H1 (cell line): ENCODE measurements around the gene PTPRG. TPM values are rescaled to one million over a fixed set of nuclear protein-coding genes. Genes with fewer than 3 reads are reported as not detected.

Experiments used
- CTCF ChIA-PET: fragments of 300-600 bp; sonication (Branson Sonifier 250); formaldehyde crosslinking; loops from one replicate; lab custom pipeline; 2021; ENCODE audit not compliant: partially characterized antibody; lab: Charles Lee
- POLR2A ChIA-PET: fragments of 300-600 bp; sonication (Branson Sonifier 250); formaldehyde crosslinking; loops from one replicate; lab custom pipeline; 2021; ENCODE audit warnings: inconsistent platforms; ENCODE audit not compliant: partially characterized antibody; lab: Charles Lee
- DNase-seq, 2 experiments: peaks; one replicate each; pipeline versions ENCODE4 v3.0.0 to v3.0.0-alpha.2; 2010 to 2022; ENCODE audit warnings: low spot score in 2 of 2, low read depth in 1 of 2, mixed read lengths in 1 of 2
- FAIRE-seq: peaks from 2 replicates; lab custom pipeline; 2011; peaks lifted over from hg19 to GRCh38; lab: Jason Lieb, UNC
- H2AFZ ChIP-seq: 2 replicates; pipeline ENCODE4 v1.8.1; 2012; ENCODE audit warnings: low read length, inconsistent platforms
- H2AK5ac ChIP-seq: 2 replicates; pipeline ENCODE4 v1.6.1; 2013; ENCODE audit warnings: low read depth, low read length
- H2BK120ac ChIP-seq: replicated peaks from 2 replicates; pipeline ENCODE3; 2013; ENCODE audit warnings: low read depth, low read length, inconsistent platforms
- H2BK12ac ChIP-seq: 2 replicates; pipeline ENCODE4 v1.6.1; 2013; ENCODE audit warnings: low read depth, low read length
- H2BK15ac ChIP-seq: 2 replicates; pipeline ENCODE4 v1.6.1; 2013; ENCODE audit warnings: low read length
- H2BK20ac ChIP-seq: 2 replicates; pipeline ENCODE4 v1.6.1; 2013; ENCODE audit warnings: low read length
- H2BK5ac ChIP-seq: 2 replicates; pipeline ENCODE4 v1.6.1; 2013; ENCODE audit warnings: low read depth, low read length
- H3K14ac ChIP-seq: 2 replicates; pipeline ENCODE4 v1.6.1; 2013; ENCODE audit warnings: inconsistent platforms; ENCODE audit not compliant: insufficient read length
- H3K18ac ChIP-seq: 2 replicates; pipeline ENCODE4 v1.6.1; 2013; ENCODE audit warnings: low read length; ENCODE audit errors: extremely low read depth
- H3K23ac ChIP-seq: 2 replicates; pipeline ENCODE4 v1.6.1; 2013; ENCODE audit warnings: inconsistent platforms; ENCODE audit not compliant: insufficient read length
- H3K23me2 ChIP-seq: 2 replicates; pipeline ENCODE4 v1.6.1; 2013; ENCODE audit warnings: low read depth, low read length
- H3K27ac ChIP-seq: 2 replicates; pipeline ENCODE4 v1.6.1; 2011; ENCODE audit warnings: low read depth, low read length, inconsistent platforms
- H3K27me3 ChIP-seq, 4 experiments: replicated peaks in 1 of 4; 1 replicate in 1 of 4; 2 replicates in 3 of 4; pipeline versions ENCODE4 v1.6.1 to v1.8.1; 2011 to 2013; ENCODE audit warnings: low read length in 3 of 4, mild to moderate bottlenecking in 3 of 4, inconsistent platforms in 2 of 4, mixed read lengths in 2 of 4, moderate library complexity in 1 of 4; ENCODE audit not compliant: control insufficient read depth in 3 of 4, insufficient read depth in 3 of 4; ENCODE audit errors: extremely low read depth in 1 of 4
- H3K36me3 ChIP-seq, 4 experiments: 2 replicates each; pipeline versions ENCODE4 v1.6.1 to v1.8.1; 2011 to 2013; ENCODE audit warnings: mild to moderate bottlenecking in 4 of 4, low read length in 3 of 4, moderate library complexity in 2 of 4, control low read depth in 1 of 4, inconsistent platforms in 1 of 4; ENCODE audit not compliant: insufficient read depth in 4 of 4, control insufficient read depth in 2 of 4
- H3K4ac ChIP-seq: replicated peaks from 2 replicates; pipeline ENCODE3; 2013; ENCODE audit warnings: low read length, low read depth, mixed read lengths, inconsistent platforms; ENCODE audit not compliant: insufficient read length
- H3K4me1 ChIP-seq, 4 experiments: replicated peaks in 1 of 4; 1 replicate in 1 of 4; 2 replicates in 3 of 4; pipeline versions ENCODE4 v1.6.1 to v1.8.1; 2011 to 2013; ENCODE audit warnings: low read length in 3 of 4, inconsistent platforms in 2 of 4, mixed read lengths in 1 of 4; ENCODE audit not compliant: insufficient read depth in 4 of 4, control insufficient read depth in 3 of 4
- H3K4me2 ChIP-seq, 2 experiments: 2 replicates each; pipeline versions ENCODE4 v1.6.1 to v1.8.1; 2011 to 2013; ENCODE audit warnings: low read depth in 2 of 2, low read length in 2 of 2, control low read depth in 1 of 2, inconsistent platforms in 1 of 2, mild to moderate bottlenecking in 1 of 2; ENCODE audit not compliant: insufficient read depth in 1 of 2
- H3K4me3 ChIP-seq, 4 experiments: fragments of 200-600, 300-600 bp in 1 of 4; sonication (generic), shearing (Covaris generic), sonication (Bioruptor Twin) in 1 of 4; 2 replicates each; pipeline versions ENCODE4 v1.5.1 to v1.8.1; 2011 to 2016; ENCODE audit warnings: low read length in 4 of 4, low read depth in 3 of 4, control low read depth in 2 of 4, inconsistent platforms in 2 of 4, mild to moderate bottlenecking in 2 of 4, mixed read lengths in 1 of 4, moderate library complexity in 1 of 4; ENCODE audit not compliant: insufficient read depth in 2 of 4; ENCODE audit errors: extremely low read depth in 1 of 4
- H3K56ac ChIP-seq: replicated peaks from 2 replicates; pipeline ENCODE3; 2013; ENCODE audit warnings: low read depth, mild to moderate bottlenecking, mixed read lengths, low read length, inconsistent platforms; ENCODE audit not compliant: insufficient read length
- H3K79me1 ChIP-seq: 2 replicates; pipeline ENCODE4 v1.6.1; 2013; ENCODE audit warnings: low read depth, low read length, control low read depth
- H3K79me2 ChIP-seq, 2 experiments: 2 replicates each; pipeline versions ENCODE4 v1.6.1 to v1.8.1; 2012 to 2013; ENCODE audit warnings: low read length in 2 of 2, mild to moderate bottlenecking in 2 of 2, inconsistent platforms in 1 of 2; ENCODE audit not compliant: insufficient read depth in 2 of 2, control insufficient read depth in 1 of 2
- H3K9ac ChIP-seq, 4 experiments: replicated peaks in 1 of 4; 1 replicate in 1 of 4; 2 replicates in 3 of 4; pipeline versions ENCODE4 v1.6.1 to v1.8.1; 2011 to 2013; ENCODE audit warnings: low read depth in 3 of 4, low read length in 3 of 4, control low read depth in 2 of 4, mild to moderate bottlenecking in 2 of 4, moderate library complexity in 2 of 4, inconsistent platforms in 1 of 4; ENCODE audit errors: extremely low read depth in 1 of 4
- H3K9me3 ChIP-seq, 2 experiments: 2 replicates each; pipeline versions ENCODE4 v1.6.1 to v1.8.1; 2012 to 2013; ENCODE audit warnings: mild to moderate bottlenecking in 2 of 2, moderate library complexity in 2 of 2, control low read depth in 1 of 2, inconsistent platforms in 1 of 2, low read depth in 1 of 2, low read length in 1 of 2, mixed read lengths in 1 of 2; ENCODE audit not compliant: insufficient read depth in 2 of 2
- H4K20me1 ChIP-seq, 2 experiments: replicated peaks in 1 of 2; 2 replicates each; pipeline versions ENCODE3 to v1.8.1; 2011 to 2013; ENCODE audit warnings: inconsistent platforms in 2 of 2, low read length in 2 of 2, mild to moderate bottlenecking in 1 of 2; ENCODE audit not compliant: insufficient read depth in 2 of 2, control insufficient read depth in 1 of 2
- H4K5ac ChIP-seq: 2 replicates; pipeline ENCODE4 v1.6.1; 2013; ENCODE audit warnings: low read length, low read depth, mixed read lengths, inconsistent platforms; ENCODE audit not compliant: insufficient read length
- H4K8ac ChIP-seq: 2 replicates; pipeline ENCODE4 v1.8.0; 2013; ENCODE audit warnings: mild to moderate bottlenecking, moderate library complexity, low read length, inconsistent platforms; ENCODE audit not compliant: insufficient read depth; ENCODE audit errors: extremely low read depth
- H4K91ac ChIP-seq: replicated peaks from 2 replicates; pipeline ENCODE3; 2013; ENCODE audit warnings: low read length, mixed read lengths, inconsistent platforms; ENCODE audit not compliant: insufficient read length
- JUND ChIP-seq: IDR thresholded peaks from 2 replicates; pipeline ENCODE4 v1.6.1; 2011; ENCODE audit warnings: mild to moderate bottlenecking, improper control_type of control experiment, low read length
- MAX ChIP-seq: IDR thresholded peaks from 2 replicates; pipeline ENCODE4 v1.6.1; 2012; ENCODE audit warnings: inconsistent platforms
- NRF1 ChIP-seq: IDR thresholded peaks from 2 replicates; pipeline ENCODE4 v1.6.1; 2011; ENCODE audit warnings: mild to moderate bottlenecking, low read depth, low read length, improper control_type of control experiment
- RNF2 ChIP-seq: fragments of 200-900, 300-1000 bp; sonication (generic); IDR thresholded peaks from 2 replicates; pipeline ENCODE4 v1.7.1; 2016; ENCODE audit warnings: borderline replicate concordance, low read depth, mild to moderate bottlenecking, antibody characterized with exemption, low read length; ENCODE audit not compliant: poor library complexity, severe bottlenecking; ENCODE audit errors: missing control alignments
- SAP30 ChIP-seq: fragments of 300-600 bp; sonication (generic); IDR thresholded peaks from 2 replicates; pipeline ENCODE4 v1.7.1; 2012; ENCODE audit warnings: low read length, moderate library complexity, mild to moderate bottlenecking, inconsistent platforms; ENCODE audit not compliant: insufficient read depth, insufficient replicate concordance
- SIN3A ChIP-seq, 2 experiments: IDR thresholded peaks in 1 of 2; conservative IDR thresholded peaks in 1 of 2; 2 replicates each; pipeline ENCODE4 v1.6.1; 2011 to 2012; ENCODE audit warnings: low read length in 2 of 2, improper control_type of control experiment in 1 of 2, low read depth in 1 of 2, mild to moderate bottlenecking in 1 of 2
- TAF1 ChIP-seq: IDR thresholded peaks from 2 replicates; pipeline ENCODE4 v1.6.1; 2011; ENCODE audit warnings: mild to moderate bottlenecking, low read depth, low read length
- USF2 ChIP-seq: IDR thresholded peaks from 2 replicates; pipeline ENCODE4 v1.6.1; 2011; ENCODE audit warnings: low read length, improper control_type of control experiment
- WGBS, 2 experiments: shearing (Covaris generic) in 1 of 2; methylation state at CpG; one replicate each; pipeline versions ENCODE4 v1.1.6 to v1.1.7; 2013 to 2015; ENCODE audit warnings: low lambda C conversion rate in 2 of 2, mixed read lengths in 2 of 2, inconsistent platforms in 1 of 2, low coverage in 1 of 2, missing lambda C conversion rate in 1 of 2; ENCODE audit not compliant: insufficient replicate concordance in 2 of 2, insufficient coverage in 1 of 2, insufficient read length in 1 of 2; ENCODE audit errors: extremely low coverage in 1 of 2, missing lambda C conversion rate in 1 of 2; 5-methylcytosine and 5-hydroxymethylcytosine counted together
- polyA plus RNA-seq, 7 experiments: library from polyadenylated mRNA; depleted of rRNA in 3 of 7; stranded (reverse) in 5 of 7; unstranded in 2 of 7; fragments of >200 nt in 5 of 7; fragments of 200-250 nt in 2 of 7; gene quantifications; 1 replicate in 5 of 7; 2 replicates in 1 of 7; 4 replicates in 1 of 7; pipeline versions ENCODE4 v1.2.1 to v1.2.3, GENCODE V29; 2011 to 2013; ENCODE audit warnings: missing spikeins in 2 of 7, mixed read lengths in 2 of 7
- total RNA-seq: library from RNA; stranded (reverse); fragmentation: NEBNext Ultra II Directional; extraction: Animal tissue kit (Norgen Biotek cat#: 25700); gene quantifications from 2 replicates; pipeline ENCODE4 v1.2.1, GENCODE V29; 2021

The PTPRG gene
- total and polyA plus RNA-seq, 2 of the 8 experiments (the other 6 are each of a cell fraction or from before 2014, with no cell fraction given): 23.3 to 96.2 TPM

GRCh38 chr3:62229211-62229610 lies 667.8 kb downstream of the PTPRG start:
- H4K5ac ChIP-seq: no peak overlapping the region
- no peak overlapping the region for H4K8ac ChIP-seq
- no peak overlapping the region for H3K4me3 ChIP-seq
- H3K18ac ChIP-seq: no peak overlapping the region
- no peaks in the 10 kb centered on the region for H3K36me3 ChIP-seq
- no peaks in the 10 kb centered on the region for H3K9me3 ChIP-seq
- H4K91ac ChIP-seq: no peak overlapping the region
- ChIA-PET POLR2A (interaction anchor here (1.0 kb wide), 1 partner anchor 14 kb away, joined by 3 read pairs; no protein-coding TSS in a partner anchor), CTCF (interaction anchor here (0.5 to 3.1 kb wide), 28 partner anchors 8 to 663 kb away, joined by 3 to 37 read pairs (median 4); no protein-coding TSS in a partner anchor)
- H2AK5ac ChIP-seq: no peak overlapping the region
- no peak overlapping the region for H3K9ac ChIP-seq
- no peak overlapping the region for H3K4me2 ChIP-seq
- H2BK20ac ChIP-seq: no peak overlapping the region
- H3K56ac ChIP-seq: no peak overlapping the region
- no peaks in the 10 kb centered on the region for H4K20me1 ChIP-seq
- no peak overlapping the region for H3K27ac ChIP-seq
- TF ChIP-seq SIN3A (conservative IDR thresholded peaks at IDR 0.05 in 1 of 2, IDR thresholded peaks at IDR 0.05 in 1 of 2; ENCODE audit: low read depth in 1 of 2, low read length in 2 of 2): no peak
- TF ChIP-seq SAP30: no peak
- TF ChIP-seq JUND: no peak
- no peak for TF ChIP-seq USF2
- no peak for TF ChIP-seq TAF1
- no peak for TF ChIP-seq RNF2
- TF ChIP-seq NRF1: no peak
- TF ChIP-seq MAX: no peak
- no peak overlapping the region for H2BK15ac ChIP-seq
- H3K23me2 ChIP-seq: no peaks in the 10 kb centered on the region
- no peaks in the 10 kb centered on the region for H3K27me3 ChIP-seq
- no peak overlapping the region for H2BK12ac ChIP-seq
- no peak overlapping the region for H2BK120ac ChIP-seq
- no peak overlapping the region for H3K4ac ChIP-seq
- H3K14ac ChIP-seq: no peak overlapping the region
- no peak overlapping the region for H3K23ac ChIP-seq
- WGBS, 2 experiments: 89% methylated on average over 5 of the region's 5 CpGs; no CpG with 5 or more reads in 1 of the 2 experiments
- H2BK5ac ChIP-seq: no peak overlapping the region
- no peak overlapping the region for H2AFZ ChIP-seq
- FAIRE-seq (no peak), DNase-seq (no peak)
- H3K79me1 ChIP-seq: no peaks in the 10 kb centered on the region; the same call in 1 of the 2 replicates
- H3K79me2 ChIP-seq: no peaks in the 10 kb centered on the region
- H3K4me1 ChIP-seq: peaks cover 0 to 3% (median 0%) of the 10 kb centered on the region in 4 experiments; a peak in 3 of 7 replicates
